ENCODE data around the gene GPBP1.

- TF ChIP-seq CTCF (IDR thresholded peaks at IDR 0.05; ENCODE audit: low read length) = no peak
- TF ChIP-seq EZH2 (optimal IDR thresholded peaks at IDR 0.05; ENCODE audit: low read depth, low read length) = no peak
These were observed 12.3 kb downstream of the GPBP1 start for GRCh38 chr5:57186194-57186593.
